GM21447 (cell line): ENCODE measurements around the gene COL4A2.

ENCODE experiments used
- ATAC-seq: cut with Tn5 transposase; IDR thresholded peaks from one replicate; pipeline ENCODE4 v1.9.1; 2021; ENCODE audit not compliant: unreplicated experiment

COL4A2 gene

DNA sequence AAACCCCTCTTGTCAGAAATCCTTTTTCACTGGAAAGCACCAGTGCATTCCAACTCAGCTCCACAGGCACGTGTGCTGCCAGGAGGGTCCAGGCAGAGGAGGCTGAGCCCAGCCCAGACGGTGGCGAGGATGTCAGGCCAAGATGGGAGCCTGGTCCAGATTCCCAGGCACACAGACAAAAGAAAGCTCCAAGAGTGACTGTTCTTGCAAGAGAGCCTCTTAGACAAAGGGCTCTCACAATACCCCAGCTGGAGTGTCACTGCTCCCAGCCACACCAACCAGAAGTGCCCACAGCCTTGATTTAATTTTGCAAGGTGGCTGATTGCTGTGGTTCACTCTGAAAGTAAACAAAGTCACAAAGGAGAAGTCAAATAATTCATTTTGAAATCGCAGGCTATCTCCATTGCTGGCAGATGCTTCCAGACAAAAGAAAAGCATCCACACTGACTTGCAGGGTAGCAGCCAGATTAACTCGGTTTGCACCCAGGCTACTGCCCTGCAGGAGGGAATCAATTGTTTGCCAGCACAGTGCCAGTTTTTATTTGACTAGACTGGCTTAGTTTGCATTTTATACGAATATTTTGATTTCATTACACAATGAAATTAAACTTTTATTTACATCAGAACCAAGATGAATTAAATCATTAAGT lies 159.3 kb downstream of the COL4A2 start:
- no peak for ATAC-seq

GRCh38 chr13:110467516-110468110 lies 160.5 kb downstream of the COL4A2 start:
- ATAC-seq = no peak

DNA sequence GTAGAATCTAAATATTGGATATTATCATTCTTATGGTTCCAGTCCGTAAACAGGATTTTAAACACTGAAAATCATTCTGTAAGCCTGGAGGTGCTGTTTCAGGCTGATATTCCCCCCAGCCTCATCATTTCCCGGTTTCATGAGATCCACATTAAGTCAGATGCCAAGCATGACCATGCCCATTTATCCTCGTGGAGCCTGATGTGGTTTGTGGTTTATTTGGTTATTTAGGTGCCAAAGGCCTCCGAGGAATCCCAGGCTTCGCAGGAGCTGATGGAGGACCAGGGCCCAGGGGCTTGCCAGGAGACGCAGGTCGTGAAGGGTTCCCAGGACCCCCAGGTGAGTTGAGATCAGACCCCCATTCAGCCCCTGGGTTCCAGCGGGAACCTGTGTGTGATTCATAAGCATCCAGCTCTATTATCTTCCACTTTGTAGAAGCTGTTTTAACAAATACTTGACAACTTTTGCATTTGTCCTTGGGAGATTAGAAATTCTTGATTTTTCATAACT lies 162.0 kb downstream of the COL4A2 start:
- ATAC-seq = no peak

DNA sequence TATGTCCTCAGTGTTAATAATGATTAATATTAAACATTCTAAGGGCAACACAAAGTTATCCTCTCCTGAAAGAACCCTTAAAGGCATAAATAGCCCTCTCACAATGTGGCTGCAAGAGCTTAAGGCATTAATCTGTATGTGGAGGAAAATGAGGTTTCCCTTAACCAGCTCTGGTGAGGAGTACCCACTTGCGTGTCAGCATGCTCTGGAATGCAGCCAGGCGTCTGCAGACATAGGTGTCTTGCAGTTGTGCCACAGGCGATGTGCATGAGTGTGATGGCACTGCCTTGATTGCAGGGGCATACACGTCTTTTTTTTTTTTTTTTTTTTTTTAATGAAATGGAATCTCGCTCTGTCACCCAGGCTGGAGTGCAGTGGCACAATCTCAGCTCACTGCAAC lies 162.5 kb downstream of the COL4A2 start:
- no peak for ATAC-seq

GRCh38 chr13:110470272-110471009 lies 163.4 kb downstream of the COL4A2 start:
- no peak for ATAC-seq

- peak; percentile 45 for ATAC-seq
Observed at GRCh38 chr13:110471156-110471832, 164.2 kb downstream of the COL4A2 start.

- peak; percentile 98 for ATAC-seq
Observed at GRCh38 chr13:110471833-110472162, 164.7 kb downstream of the COL4A2 start.

- no peak for ATAC-seq
Observed at GRCh38 chr13:110472904-110473563, 165.9 kb downstream of the COL4A2 start.

DNA sequence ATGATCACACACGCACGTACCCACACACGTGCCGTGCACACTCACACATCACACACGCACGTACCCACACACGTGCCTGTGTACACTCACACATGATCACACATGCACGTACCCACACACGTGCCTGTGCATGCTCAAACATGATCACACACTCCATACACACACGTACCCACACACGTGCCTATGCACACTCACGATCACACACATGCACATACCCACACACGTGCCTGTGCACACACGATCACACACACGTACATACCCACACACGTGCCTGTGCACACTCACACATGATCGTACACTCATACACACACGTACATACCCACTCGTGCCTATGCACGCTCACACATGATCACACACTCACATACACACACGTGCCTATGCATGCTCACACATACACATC lies 167.6 kb downstream of the COL4A2 start:
- no peak for ATAC-seq

GRCh38 chr13:110475117-110475516 lies 168.0 kb downstream of the COL4A2 start:
- ATAC-seq = no peak

- no peak for ATAC-seq
Observed at GRCh38 chr13:110475550-110476219, 168.6 kb downstream of the COL4A2 start.

GRCh38 chr13:110476220-110476617 lies 169.1 kb downstream of the COL4A2 start:
- no peak for ATAC-seq

DNA sequence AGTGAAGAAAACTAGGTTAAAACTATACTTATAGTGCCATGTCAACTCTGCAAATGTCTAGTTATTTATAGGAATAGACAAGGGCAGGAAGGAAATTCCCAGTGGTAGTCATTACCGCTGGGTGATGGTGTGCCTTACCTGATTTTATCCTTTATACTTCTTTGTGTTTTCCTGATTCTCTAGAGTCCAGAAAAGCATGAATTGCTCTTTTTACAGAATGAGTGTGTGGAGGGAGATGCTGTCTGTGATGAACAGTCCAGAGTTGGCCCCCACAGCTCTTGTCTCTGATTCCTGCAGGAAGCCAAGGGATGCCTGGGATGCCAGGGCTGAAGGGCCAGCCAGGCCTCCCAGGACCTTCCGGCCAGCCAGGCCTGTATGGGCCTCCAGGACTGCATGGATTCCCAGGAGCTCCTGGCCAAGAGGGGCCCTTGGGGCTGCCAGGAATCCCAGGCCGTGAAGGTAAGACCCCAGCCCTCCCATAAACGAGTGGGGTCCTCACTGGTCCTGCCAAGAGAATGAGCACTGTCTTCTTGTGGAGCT lies 170.7 kb downstream of the COL4A2 start:
- no peak for ATAC-seq

- ATAC-seq = no peak
Observed at GRCh38 chr13:110478405-110479214, 171.5 kb downstream of the COL4A2 start.

DNA sequence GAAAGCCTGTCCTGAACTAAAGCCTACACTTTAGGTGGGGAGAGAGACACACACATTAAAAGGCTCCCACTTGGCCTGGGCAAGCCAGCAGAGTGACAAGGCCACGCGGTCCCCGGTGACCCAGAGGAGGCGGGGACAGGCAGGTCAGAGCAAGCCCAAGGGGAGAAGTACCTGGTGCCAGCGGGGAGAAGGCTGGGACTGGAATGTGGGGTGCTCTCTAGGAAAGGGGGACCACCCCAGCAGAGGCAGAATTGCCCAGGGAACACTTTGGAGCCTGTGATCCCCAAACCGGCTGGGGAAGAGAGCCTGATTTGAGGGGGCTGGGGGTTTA lies 172.1 kb downstream of the COL4A2 start:
- no peak for ATAC-seq

GRCh38 chr13:110479648-110480047 lies 172.6 kb downstream of the COL4A2 start:
- no peak for ATAC-seq

GRCh38 chr13:110480161-110480560 lies 173.1 kb downstream of the COL4A2 start:
- no peak for ATAC-seq

DNA sequence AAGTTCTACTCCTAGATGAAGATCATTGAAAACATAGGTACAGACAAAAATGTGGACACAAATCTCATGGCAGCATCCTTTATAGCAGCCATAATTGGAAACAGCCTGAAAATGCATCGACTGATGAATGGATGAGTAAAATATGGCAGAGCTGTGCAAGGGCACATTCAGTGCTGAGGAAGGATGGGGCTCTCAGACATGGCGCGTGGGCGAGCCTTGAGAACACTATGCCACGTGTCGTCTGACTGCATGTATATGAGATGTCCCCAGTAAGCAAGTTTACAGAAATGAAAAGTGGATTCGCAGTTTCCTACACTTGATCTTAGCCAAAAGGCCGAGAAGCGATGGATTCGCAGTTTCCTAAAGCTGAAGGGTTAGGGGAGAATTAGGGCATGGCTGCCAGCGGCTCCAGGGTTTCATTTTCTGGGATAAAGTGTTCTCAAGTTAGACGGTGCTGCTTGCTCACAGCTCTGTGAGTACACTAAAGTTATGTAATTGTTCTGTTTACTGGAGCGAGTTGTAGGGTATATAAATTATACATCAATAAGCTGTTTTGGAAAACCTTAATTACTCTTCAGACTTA lies 176.4 kb downstream of the COL4A2 start:
- ATAC-seq = no peak
